Measurements from ENCODE around the gene USP47. TPM values are rescaled to one million over a fixed set of nuclear protein-coding genes. Genes with fewer than 3 reads are reported as not detected.

USP47 gene
- total and polyA plus RNA-seq, 8 donors = 40.9 to 127 (median 108) TPM

DNA sequence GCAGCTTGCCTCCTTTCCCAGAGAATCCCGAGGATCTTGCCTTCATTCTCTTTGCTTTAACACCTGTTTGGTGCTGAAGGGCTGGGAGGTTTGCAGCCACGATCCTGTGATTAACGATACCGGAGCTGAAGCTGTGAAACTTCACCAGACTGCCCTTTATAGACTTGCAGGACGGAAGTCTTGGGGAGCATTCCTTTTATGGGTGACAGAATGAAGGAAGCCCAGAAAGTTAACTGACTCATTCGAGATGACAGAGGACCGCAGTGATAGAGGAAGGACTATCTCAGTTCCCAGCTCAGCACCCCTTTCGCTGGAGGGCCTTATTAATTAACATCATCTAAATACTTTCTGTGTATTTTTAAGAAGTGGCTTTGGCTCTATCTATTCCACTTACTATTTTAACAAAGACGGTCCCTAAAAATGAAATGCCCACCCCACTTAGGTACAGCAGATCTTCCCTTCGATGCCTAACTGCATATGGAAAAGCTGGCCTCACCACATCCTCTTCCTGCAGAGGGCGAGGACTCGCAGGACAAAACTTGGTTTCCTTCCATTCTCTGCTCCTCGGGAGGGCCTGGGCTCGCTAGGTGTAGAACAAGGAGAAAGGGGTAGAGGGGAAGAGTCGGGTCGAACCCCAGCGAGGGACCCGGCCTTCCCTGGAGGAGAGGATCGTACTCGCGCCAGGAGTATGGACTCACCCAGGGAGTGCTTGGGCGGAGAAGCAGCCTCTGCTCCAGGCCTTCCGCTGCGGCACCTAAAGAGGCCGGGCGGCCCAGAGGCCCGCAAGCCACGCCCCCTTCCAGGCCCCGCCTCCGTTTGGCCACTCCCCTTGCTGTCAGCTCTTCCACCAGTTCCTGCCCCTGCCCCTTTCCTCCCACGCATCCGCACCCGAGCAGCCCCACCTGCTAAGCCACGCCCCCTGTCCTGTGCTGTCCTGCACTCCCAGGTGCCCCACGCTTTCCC is 30.7 kb upstream of the USP47 start:
- TF ChIP-seq, protein P1, sequence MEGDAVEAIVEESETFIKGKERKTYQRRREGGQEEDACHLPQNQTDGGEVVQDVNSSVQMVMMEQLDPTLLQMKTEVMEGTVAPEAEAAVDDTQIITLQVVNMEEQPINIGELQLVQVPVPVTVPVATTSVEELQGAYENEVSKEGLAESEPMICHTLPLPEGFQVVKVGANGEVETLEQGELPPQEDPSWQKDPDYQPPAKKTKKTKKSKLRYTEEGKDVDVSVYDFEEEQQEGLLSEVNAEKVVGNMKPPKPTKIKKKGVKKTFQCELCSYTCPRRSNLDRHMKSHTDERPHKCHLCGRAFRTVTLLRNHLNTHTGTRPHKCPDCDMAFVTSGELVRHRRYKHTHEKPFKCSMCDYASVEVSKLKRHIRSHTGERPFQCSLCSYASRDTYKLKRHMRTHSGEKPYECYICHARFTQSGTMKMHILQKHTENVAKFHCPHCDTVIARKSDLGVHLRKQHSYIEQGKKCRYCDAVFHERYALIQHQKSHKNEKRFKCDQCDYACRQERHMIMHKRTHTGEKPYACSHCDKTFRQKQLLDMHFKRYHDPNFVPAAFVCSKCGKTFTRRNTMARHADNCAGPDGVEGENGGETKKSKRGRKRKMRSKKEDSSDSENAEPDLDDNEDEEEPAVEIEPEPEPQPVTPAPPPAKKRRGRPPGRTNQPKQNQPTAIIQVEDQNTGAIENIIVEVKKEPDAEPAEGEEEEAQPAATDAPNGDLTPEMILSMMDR (IDR thresholded peaks at IDR 0.05) = no peak
- Histone ChIP-seq H3K4me1 (peaks cover 0 to 3% of the 10 kb centered on the region in 2 donors), H3K36me3 (no peaks in the 10 kb centered on the region), H3K4me3 (no peak overlapping the region), H3K27ac (no peak overlapping the region), H3K27me3 (no peaks in the 10 kb centered on the region), H3K9me3 (no peaks in the 10 kb centered on the region)
- ATAC-seq (no peak), DNase-seq (peak in 1 of 4 donors; percentile 63)
- intact Hi-C loops (cut with DNase I) = no loop called here

DNA sequence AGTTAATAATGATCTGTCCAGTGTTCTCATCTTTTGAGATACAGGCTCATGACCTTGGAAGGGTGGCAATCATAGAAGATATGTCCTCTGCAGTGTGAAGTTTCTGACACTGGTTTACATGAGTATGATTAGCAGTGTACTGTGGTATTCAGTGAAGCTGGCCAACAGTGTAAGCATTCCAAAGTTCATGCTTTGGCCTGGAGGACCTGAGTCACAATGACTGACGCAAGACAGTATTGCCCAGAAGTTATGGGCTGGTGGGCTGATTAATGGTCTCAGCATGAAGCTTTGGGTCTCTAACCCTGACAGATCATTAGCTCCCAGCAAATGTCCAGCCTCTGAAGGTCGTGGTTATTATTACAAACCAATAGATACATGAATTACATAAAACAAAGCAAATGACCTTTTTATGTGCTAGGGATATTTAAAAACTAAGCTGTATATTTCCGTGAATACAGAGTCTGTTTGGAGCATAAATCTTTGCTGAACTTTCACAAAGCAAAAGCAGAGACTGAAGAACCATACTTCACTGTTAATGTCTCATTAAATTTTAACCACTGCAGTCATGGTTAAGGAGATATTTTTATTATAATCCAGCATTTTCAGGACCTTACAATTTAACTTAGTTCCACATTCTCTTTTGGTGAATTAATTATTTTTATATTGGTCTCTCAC is 28.3 kb upstream of the USP47 start:
- Histone ChIP-seq H3K27ac (peak overlapping the region in 1 of 2 donors; percentile 16), H3K9me3 (no peaks in the 10 kb centered on the region), H3K36me3 (no peaks in the 10 kb centered on the region), H3K27me3 (no peaks in the 10 kb centered on the region), H3K4me3 (no peak overlapping the region), H3K4me1 (no peaks in the 10 kb centered on the region)
- TF ChIP-seq, protein P1 (IDR thresholded peaks at IDR 0.05) = no peak
- ATAC-seq (peak; percentile 92), DNase-seq (peak in 2 of 4 donors; percentile 56 to 69)
- intact Hi-C loops (cut with DNase I) = no loop called here

DNA sequence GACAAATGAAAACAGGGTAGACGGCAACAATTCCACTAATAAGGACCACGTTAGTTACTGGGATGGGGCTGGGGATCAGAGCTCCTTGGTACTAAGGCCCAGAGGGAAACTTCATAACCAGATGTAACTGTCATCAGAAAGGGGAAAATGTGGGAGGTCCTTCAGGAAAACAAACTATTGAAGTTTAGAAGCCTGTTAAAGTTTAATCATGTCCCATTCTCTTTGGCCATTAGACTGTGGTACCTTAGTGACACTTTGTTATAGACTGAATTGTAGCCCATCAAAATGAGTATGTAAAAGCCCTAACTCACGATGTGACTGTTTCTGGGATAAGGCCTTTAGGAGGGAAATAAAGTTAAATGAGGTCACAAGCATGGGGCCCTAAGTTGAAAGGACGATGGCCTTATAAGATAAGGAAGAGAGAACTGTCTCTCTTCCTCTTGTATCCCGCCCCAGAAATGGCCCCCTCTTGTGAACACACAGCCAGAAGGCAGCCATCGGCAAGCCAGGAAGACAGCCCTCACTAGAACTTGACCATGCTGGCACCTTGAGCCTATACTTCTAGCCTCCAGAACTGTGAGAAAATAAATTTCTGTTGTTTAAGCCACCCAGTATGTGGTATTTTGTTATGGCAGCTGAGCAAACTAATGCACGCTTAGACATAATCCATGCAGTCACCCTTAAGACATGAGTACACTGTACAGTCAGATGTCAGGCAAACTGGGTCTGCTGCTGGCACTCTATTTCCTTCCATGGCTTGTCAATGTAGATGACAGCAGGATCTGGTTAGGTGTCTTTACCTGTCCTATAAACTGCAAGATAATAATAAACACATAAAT is 26.9 kb upstream of the USP47 start:
- Histone ChIP-seq H3K4me1 (no peaks in the 10 kb centered on the region), H3K36me3 (no peaks in the 10 kb centered on the region), H3K9me3 (no peaks in the 10 kb centered on the region), H3K27me3 (no peaks in the 10 kb centered on the region), H3K4me3 (no peak overlapping the region), H3K27ac (no peak overlapping the region)
- TF ChIP-seq, protein P1 (IDR thresholded peaks at IDR 0.05) = no peak
- DNase-seq = no peak
- intact Hi-C loops (cut with DNase I) = no loop called here
- ATAC-seq = no peak

DNA sequence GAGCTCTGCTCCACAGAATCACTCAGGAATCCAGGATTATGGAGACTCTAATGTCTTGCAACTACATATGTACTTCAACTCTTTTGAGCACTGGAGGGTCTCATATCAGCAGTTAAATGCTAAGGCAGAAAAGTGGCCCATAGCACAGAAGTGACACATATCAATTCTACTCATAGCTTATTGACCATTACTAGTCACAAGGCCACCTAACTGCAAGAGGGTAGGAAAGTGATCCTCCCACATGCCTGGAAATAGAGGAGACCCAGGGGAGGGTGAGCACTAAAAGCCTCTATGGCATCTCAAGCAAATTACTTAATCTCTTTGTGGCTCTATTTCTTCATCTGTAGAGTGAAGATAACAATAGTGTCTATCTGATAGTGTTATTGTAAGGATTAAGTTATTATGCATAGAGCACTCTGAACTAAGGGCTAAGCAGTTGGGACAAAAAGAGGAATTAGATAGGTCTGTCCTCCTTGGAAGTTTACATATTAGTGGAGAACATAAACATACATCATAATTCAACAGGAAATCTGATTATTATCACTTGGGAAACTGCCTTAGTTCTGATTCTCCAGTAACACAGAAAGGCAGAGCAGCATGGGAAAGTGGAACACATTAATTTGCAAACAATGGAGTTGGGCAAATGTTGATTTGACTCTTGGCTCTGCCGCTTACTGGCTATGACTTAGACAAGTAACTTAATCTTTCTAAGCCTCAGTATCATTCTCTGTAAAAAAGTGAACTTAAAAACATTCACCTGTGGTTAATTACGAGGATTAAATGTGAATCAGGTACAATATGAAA is 25.1 kb upstream of the USP47 start:
- H3K4me1 ChIP-seq = no peaks in the 10 kb centered on the region
- no peaks in the 10 kb centered on the region for H3K9me3 ChIP-seq
- no peak for ATAC-seq
- intact Hi-C loops (cut with DNase I) = no loop called here
- H3K27ac ChIP-seq = no peak overlapping the region
- peak in 2 of 4 donors; percentile 22 to 51 for DNase-seq
- H3K36me3 ChIP-seq = no peaks in the 10 kb centered on the region
- H3K27me3 ChIP-seq = no peaks in the 10 kb centered on the region
- TF ChIP-seq, protein P1 (IDR thresholded peaks at IDR 0.05) = no peak
- H3K4me3 ChIP-seq = no peak overlapping the region
